NCI-H524 treated with DMSO at 0.1 percent for 48 hours (cell line): Measurements from ENCODE around the gene RPUSD3.

Experiments used
- DNase-seq: peaks from one replicate; lab custom pipeline; 2025; lab: John Stamatoyannopoulos, UW

Gene RPUSD3

GRCh38 chr3:9804996-9805395 is 38.8 kb downstream of the RPUSD3 start:
- no peak for DNase-seq

DNA sequence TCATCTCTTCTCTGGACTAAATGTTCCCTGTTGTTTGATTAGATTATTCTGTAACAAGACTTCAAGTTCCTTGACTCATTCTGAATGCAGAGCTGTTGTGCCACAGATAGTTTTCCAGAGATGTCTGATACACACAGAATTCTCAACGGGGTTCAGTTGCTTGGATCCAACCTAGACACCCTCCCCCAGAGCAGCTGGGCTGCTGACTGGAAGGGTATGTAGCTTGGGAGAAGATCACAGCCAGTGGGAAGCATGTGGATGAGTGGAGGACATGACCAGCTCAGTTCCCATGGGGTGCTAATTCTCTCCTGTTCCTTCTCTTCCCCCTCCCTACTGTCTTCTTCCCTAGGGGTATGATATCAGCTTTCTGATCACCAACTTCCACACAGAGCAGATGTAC is 40.3 kb downstream of the RPUSD3 start:
- no peak for DNase-seq

DNA sequence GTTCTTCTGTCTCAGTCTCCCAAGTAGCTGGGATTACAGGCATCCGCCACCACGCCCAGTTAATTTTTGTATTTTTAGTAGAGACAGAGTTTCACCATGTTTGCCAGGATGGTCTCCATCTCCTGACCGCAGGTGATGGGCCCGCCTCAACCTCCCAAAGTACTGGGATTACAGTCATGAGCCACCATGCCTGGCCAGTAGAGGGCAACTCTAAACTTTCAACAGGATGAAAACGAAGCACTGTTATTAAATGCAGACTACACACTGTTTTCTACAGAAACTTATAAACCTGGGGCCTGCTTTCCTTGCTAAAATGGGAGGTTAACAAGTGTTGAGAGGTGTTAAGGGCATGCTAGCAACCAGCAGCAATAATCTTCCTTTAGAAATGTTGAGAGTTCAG is 43.3 kb downstream of the RPUSD3 start:
- no peak for DNase-seq

DNA sequence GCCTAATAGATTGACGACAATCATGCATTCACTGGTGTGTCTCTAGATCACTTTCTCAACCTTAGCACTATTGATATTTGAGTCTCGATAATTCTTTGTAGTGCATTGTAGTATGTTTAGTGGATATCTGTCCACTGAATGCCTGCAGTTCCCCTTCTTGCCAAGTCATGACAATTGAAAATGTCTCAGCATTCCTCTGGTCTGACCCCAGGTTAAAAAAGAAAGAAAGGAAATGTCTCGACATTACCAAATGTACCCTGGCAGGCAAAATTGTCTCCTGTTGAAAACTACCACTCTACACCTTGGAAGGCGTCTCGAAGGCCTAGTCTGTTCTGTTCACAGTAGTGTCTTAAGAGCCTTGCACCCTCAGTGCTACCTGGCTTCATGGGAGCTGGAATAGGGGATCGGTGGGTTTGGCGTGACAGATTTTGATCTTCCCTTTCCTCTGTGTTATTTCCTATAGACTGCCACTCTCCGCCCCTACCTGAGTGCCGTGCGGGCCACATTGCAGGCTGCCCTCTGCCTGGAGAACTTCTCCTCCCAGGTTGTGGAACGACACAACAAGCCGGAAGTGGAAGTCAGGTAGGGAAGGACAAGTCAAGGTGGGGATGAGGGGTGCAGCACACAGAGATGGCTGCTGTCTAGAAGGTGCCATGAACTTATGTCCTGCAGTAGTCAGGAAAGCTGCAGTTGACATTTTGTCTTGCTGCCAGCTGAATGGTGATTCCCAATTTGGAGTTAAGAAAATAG is 46.4 kb downstream of the RPUSD3 start:
- no peak for DNase-seq

- no peak for DNase-seq
These were observed 48.6 kb downstream of the RPUSD3 start for GRCh38 chr3:9795207-9795606.

- no peak for DNase-seq
These were observed 49.4 kb downstream of the RPUSD3 start for GRCh38 chr3:9794400-9794799.

DNA sequence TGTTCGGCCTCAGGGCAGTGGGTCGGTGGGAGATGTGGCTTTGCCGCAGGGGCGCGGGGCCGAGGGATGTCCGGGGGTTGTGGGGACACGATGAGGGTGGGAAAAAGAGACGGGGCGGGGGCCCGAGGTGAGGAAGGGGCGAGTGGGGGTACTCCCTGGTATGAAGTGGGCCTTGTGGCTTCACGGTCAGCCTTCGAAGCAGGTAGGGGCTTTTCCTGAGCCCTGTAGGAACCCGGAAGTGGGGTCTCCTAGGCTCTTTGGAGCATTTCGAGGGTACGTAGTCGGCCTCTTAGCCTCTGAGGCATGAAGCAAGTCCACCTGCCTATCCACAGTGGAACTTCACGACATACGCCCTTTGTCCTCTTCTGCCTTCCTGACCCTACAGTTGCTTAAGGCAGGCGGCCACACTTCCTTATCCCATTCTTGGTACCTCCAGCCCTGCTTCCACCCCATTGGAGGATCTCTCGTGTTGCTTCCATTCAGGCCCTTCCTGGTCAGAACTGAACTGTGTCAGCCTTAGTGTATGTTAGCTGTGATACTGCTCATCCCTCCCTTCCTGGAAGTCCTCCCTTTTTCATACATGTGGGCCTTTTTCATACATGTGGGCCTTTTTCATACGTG is 50.5 kb downstream of the RPUSD3 start:
- no peak for DNase-seq

- peak; percentile 74 for DNase-seq
These were observed 51.2 kb downstream of the RPUSD3 start, which contains the start of the genes ARPC4 and TADA3 for GRCh38 chr3:9792405-9793160. Gene ARPC4, plus strand, starts transcription at chr3:9793082. Its CDS starts 40 bp downstream, at chr3:9793122. Gene TADA3, minus strand, starts transcription at chr3:9792473. Its CDS starts 1,007 bp downstream, at chr3:9791466.

GRCh38 chr3:9791790-9792404 is 51.9 kb downstream of the RPUSD3 start:
- DNase-seq = no peak

DNA sequence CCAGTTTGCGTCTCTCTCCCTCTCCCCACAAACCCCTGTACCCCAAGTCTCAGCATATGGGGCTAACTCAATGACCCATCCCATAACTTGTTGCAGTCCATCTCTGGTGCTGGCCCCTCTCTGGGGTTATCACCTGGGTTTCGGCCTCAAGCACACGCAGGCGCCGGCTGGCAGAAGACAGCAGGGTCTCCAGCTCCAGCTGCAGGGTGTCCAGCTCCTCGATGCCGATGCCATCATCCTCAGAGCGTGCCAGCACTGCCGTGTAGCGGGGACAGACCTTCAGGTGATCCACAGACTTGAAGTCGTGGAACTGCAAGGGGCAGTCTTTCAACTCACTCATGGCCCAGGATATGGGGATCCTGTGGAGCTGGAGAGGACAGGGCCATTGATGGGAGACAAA is 52.7 kb downstream of the RPUSD3 start:
- no peak for DNase-seq
